Naive thymus-derived CD4-positive, alpha-beta T cell (primary cell): ENCODE data around the gene IRF8. TPM values are rescaled to one million over a fixed set of nuclear protein-coding genes. Genes with fewer than 3 reads are reported as not detected.
A peak's percentile ranks its signal among the peaks of the same experiment; 100 is the strongest.

Experiments
- ATAC-seq: fragments of 150-1000 bp; cut with Tn5 transposase; 2 replicates; pipeline ENCODE4 v1.10.0; 2021; ENCODE audit warnings: mild to moderate bottlenecking, moderate library complexity
- CTCF ChIA-PET: fragments of 350-600 bp; sonication (Branson Sonifier 250); formaldehyde crosslinking; loops from one replicate; lab custom pipeline; 2021; ENCODE audit warnings: antibody characterized with exemption; lab: Charles Lee
- POLR2A ChIA-PET: fragments of 350-600 bp; sonication (Branson Sonifier 250); formaldehyde crosslinking; loops from one replicate; lab custom pipeline; 2021; ENCODE audit warnings: antibody characterized with exemption, inconsistent platforms; lab: Charles Lee
- DNase-seq, 9 donors: peaks; one replicate each; pipeline versions ENCODE4 v3.0.0 to v3.0.0-alpha.2; 2020 to 2022; ENCODE audit warnings: mixed read lengths in 1 of 9
- H3K27ac ChIP-seq: one replicate; pipeline ENCODE4 v1.7.0; 2013; ENCODE audit warnings: mild to moderate bottlenecking, low read depth, low read length, moderate library complexity
- H3K27me3 ChIP-seq, 2 donors: one replicate each; pipeline ENCODE4 v1.7.0; 2013; ENCODE audit warnings: low read length in 2 of 2, mild to moderate bottlenecking in 2 of 2, moderate library complexity in 2 of 2; ENCODE audit not compliant: control insufficient read depth in 2 of 2, insufficient read depth in 2 of 2
- H3K36me3 ChIP-seq, 3 experiments: 1 replicate in 2 of 3; 2 replicates in 1 of 3; pipeline ENCODE4 v1.7.0; 2013; ENCODE audit warnings: low read length in 3 of 3, mild to moderate bottlenecking in 3 of 3, moderate library complexity in 1 of 3; ENCODE audit not compliant: insufficient read depth in 3 of 3, control insufficient read depth in 2 of 3
- H3K4me1 ChIP-seq, 2 donors: one replicate each; pipeline ENCODE4 v1.7.0; 2013; ENCODE audit warnings: low read length in 2 of 2, mild to moderate bottlenecking in 2 of 2, moderate library complexity in 1 of 2; ENCODE audit not compliant: control insufficient read depth in 2 of 2, insufficient read depth in 2 of 2
- H3K4me3 ChIP-seq: 2 replicates; pipeline ENCODE4 v1.7.0; 2013; ENCODE audit warnings: mild to moderate bottlenecking, low read length
- H3K9me3 ChIP-seq, 3 experiments: 1 replicate in 2 of 3; 2 replicates in 1 of 3; pipeline ENCODE4 v1.7.0; 2013; ENCODE audit warnings: low read length in 3 of 3; ENCODE audit not compliant: control insufficient read depth in 2 of 3
- H3K27ac Mint-ChIP-seq, 9 donors: one replicate each; pipeline ENCODE4 v1.8.0; 2020 to 2022; ENCODE audit warnings: mixed read lengths in 9 of 9, mild to moderate bottlenecking in 8 of 9, moderate library complexity in 5 of 9, inconsistent platforms in 2 of 9
- H3K27me3 Mint-ChIP-seq, 5 donors: one replicate each; pipeline ENCODE4 v1.8.0; 2021 to 2022; ENCODE audit warnings: mixed read lengths in 5 of 5, mild to moderate bottlenecking in 1 of 5
- H3K36me3 Mint-ChIP-seq, 5 donors: one replicate each; pipeline ENCODE4 v1.8.0; 2020 to 2022; ENCODE audit warnings: mixed read lengths in 5 of 5, mild to moderate bottlenecking in 3 of 5, inconsistent platforms in 1 of 5
- H3K4me1 Mint-ChIP-seq, 7 donors: one replicate each; pipeline ENCODE4 v1.8.0; 2020 to 2022; ENCODE audit warnings: mixed read lengths in 7 of 7, mild to moderate bottlenecking in 3 of 7, inconsistent platforms in 1 of 7
- H3K4me3 Mint-ChIP-seq, 10 donors: one replicate each; pipeline ENCODE4 v1.8.0; 2020 to 2022; ENCODE audit warnings: mild to moderate bottlenecking in 10 of 10, mixed read lengths in 10 of 10, moderate library complexity in 6 of 10, inconsistent platforms in 2 of 10
- H3K9me3 Mint-ChIP-seq, 11 donors: one replicate each; pipeline ENCODE4 v1.8.0; 2020 to 2022; ENCODE audit warnings: mixed read lengths in 11 of 11, mild to moderate bottlenecking in 4 of 11, inconsistent platforms in 1 of 11, moderate library complexity in 1 of 11
- intact Hi-C, 2 donors: fragments of 100-400 bp; cut with micrococcal nuclease; formaldehyde crosslinking; loops; one replicate each; pipeline ENCODE4 v1.15.1; 2023
- polyA plus RNA-seq, 2 donors: library from polyadenylated mRNA; unstranded; fragments of 300-500 nt; fragmentation: Illumina TruSeq; gene quantifications; one replicate each; pipeline ENCODE4 v1.2.3, GENCODE V29; 2021
- total RNA-seq, 6 experiments: library from RNA in 5 of 6; stranded (reverse) in 5 of 6; gene quantifications; 1 replicate in 5 of 6; 2 replicates in 1 of 6; pipeline ENCODE4 v1.2.3 and lab custom pipeline; 2021 to 2026

IRF8 gene, protein sequence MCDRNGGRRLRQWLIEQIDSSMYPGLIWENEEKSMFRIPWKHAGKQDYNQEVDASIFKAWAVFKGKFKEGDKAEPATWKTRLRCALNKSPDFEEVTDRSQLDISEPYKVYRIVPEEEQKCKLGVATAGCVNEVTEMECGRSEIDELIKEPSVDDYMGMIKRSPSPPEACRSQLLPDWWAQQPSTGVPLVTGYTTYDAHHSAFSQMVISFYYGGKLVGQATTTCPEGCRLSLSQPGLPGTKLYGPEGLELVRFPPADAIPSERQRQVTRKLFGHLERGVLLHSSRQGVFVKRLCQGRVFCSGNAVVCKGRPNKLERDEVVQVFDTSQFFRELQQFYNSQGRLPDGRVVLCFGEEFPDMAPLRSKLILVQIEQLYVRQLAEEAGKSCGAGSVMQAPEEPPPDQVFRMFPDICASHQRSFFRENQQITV
- total RNA-seq (100 to 1,000 TPM in 1 of 5 experiments, 10 to 100 TPM in 2, 1 to 10 TPM in 2; 3.5 to 105 (median 19.9) TPM), polyA plus RNA-seq (1 to 10 TPM; 4.5 to 6.4 TPM), total RNA-seq (lab: John Stamatoyannopoulos, UW) (9.4 reads per million, percentile 34 among the genes with 10 or more reads in this experiment)

DNA sequence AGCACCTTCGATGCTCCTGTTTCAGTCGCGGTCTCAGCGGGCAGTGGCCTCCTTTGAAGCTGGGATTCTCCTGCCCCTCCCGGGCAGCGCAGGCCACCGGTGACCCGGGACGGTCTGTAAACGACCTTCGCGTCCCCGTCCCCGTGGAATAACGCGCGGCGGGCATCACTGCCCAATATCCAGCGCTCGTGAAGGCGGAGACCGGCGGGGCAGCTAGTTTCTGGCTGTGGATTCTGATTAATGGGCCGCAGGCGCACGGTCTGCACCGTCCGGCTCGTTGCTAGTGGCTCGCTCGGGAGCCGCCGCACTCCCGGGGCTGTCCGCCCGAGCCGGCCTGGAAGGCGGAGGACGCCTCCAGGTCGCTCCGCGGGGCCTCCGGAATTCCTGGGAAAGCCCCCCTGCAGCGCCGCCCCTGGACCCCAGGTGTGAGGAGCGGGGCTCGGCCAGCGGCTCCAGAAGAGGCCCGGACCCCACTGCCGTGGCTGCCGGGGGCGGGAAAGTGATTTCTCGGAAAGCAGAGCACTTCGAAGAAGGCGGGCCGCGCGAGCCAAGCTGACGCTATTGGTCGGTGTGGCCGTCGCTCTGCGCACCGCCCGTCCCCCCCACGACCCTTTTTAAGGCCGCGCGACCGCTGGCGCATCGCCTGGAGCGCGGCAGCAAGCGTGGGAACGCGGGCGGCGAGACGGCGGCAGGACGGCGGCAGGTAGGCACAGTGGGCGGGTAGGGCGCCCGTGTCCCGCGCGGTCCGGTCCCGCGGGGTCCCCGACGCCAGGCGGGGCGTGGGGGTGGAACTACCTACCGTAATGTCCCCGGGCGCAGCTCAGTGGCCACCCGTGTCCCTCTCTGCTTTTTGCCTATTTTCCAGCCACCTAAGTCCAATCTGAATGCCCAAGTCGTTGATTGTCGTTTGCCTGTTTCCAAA lies at the start of gene IRF8:
IRF8 (plus strand) TSS at position 642 of the 922 bp plus-strand sequence. CDS start 3,854 bp downstream, outside the sequence.
- intact Hi-C loops, result loop anchor here (1.0 to 5.0 kb wide), 3 partner anchors 38 to 96 kb away; no protein-coding TSS in a partner anchor
- CTCF ChIA-PET, result interaction anchor here (0.9 kb wide), 1 partner anchor 13 kb away, joined by 3 read pairs; no protein-coding TSS in a partner anchor
- Histone ChIP-seq H3K4me3 (peak within 1 kb of the TSS; percentile 51), H3K27me3 (no peaks in the 10 kb centered on the region), H3K4me1 (peaks cover 18 to 23% of the 10 kb centered on the region in 2 donors), H3K36me3 (peaks cover 0 to 4% (median 0%) of the 10 kb centered on the region in 3 experiments), H3K9me3 (no peaks in the 10 kb centered on the region), H3K27ac (peak within 1 kb of the TSS; percentile 60)
- POLR2A ChIA-PET, result interaction anchor here (1.2 kb wide), 1 partner anchor 37 kb away, joined by 3 read pairs; no protein-coding TSS in a partner anchor
- peaks cover 37 to 55% (median 51%) of the 10 kb centered on the region in 7 donors for H3K4me1 Mint-ChIP-seq
- H3K9me3 Mint-ChIP-seq, result no peaks in the 10 kb centered on the region
- ATAC-seq, result peak; percentile 79
- H3K36me3 Mint-ChIP-seq, result peaks cover 0 to 7% (median 0%) of the 10 kb centered on the region in 5 donors
- H3K4me3 Mint-ChIP-seq, result peak within 1 kb of the TSS; percentile 79 to 92 (median 88)
- peak; percentile 55 to 86 (median 65) for DNase-seq
- H3K27me3 Mint-ChIP-seq, result peaks cover 0 to 9% (median 0%) of the 10 kb centered on the region in 5 donors
- H3K27ac Mint-ChIP-seq, result peak within 1 kb of the TSS; percentile 13 to 83 (median 64)

DNA sequence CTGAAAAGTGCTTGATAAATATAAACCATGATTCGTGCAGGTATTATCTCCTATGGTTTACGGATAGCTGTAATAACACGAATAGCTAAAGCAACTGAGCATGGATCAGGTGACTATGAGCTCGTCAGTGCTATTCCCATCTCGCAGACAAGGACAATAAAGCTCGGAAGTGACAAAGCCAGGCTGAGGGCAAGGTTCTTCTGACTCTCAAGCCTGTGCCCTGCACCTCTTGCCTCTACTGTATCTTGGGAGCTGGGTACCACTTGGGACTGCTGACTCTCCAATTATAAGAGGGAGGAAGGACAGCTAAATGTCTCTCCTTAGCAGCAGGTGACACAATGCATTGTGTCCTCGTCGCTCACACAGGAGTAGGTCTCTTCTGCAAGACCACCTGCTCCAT lies 49.6 kb upstream of the IRF8 start:
- no peak for DNase-seq
- no peaks in the 10 kb centered on the region for H3K36me3 Mint-ChIP-seq
- peaks cover 9 to 23% (median 14%) of the 10 kb centered on the region in 5 donors for H3K27me3 Mint-ChIP-seq
- ChIA-PET CTCF (interaction anchor here (1.1 kb wide), 1 partner anchor 28 kb away, joined by 4 read pairs; no protein-coding TSS in a partner anchor), POLR2A (no interaction called here)
- Histone ChIP-seq H3K36me3 (no peaks in the 10 kb centered on the region), H3K27me3 (no peaks in the 10 kb centered on the region), H3K4me3 (no peak overlapping the region), H3K9me3 (no peaks in the 10 kb centered on the region), H3K27ac (no peak overlapping the region), H3K4me1 (no peaks in the 10 kb centered on the region)
- H3K4me3 Mint-ChIP-seq, result no peak overlapping the region
- H3K4me1 Mint-ChIP-seq, result peaks cover 0 to 21% (median 12%) of the 10 kb centered on the region in 7 donors
- ATAC-seq, result no peak
- H3K27ac Mint-ChIP-seq, result no peak overlapping the region
- intact Hi-C loops, result no loop called here
- H3K9me3 Mint-ChIP-seq, result no peaks in the 10 kb centered on the region

GRCh38 chr16:85850344-85850880 lies 48.5 kb upstream of the IRF8 start:
- H3K27ac ChIP-seq, result no peak overlapping the region
- H3K27ac Mint-ChIP-seq, result no peak overlapping the region
- H3K27me3 Mint-ChIP-seq, result peaks cover 5 to 18% (median 8%) of the 10 kb centered on the region in 5 donors
- no peaks in the 10 kb centered on the region for H3K36me3 Mint-ChIP-seq
- no peak overlapping the region for H3K4me3 Mint-ChIP-seq
- no peaks in the 10 kb centered on the region for H3K36me3 ChIP-seq
- H3K4me3 ChIP-seq, result no peak overlapping the region
- no peaks in the 10 kb centered on the region for H3K9me3 Mint-ChIP-seq
- no peaks in the 10 kb centered on the region for H3K9me3 ChIP-seq
- no peaks in the 10 kb centered on the region for H3K27me3 ChIP-seq
- H3K4me1 ChIP-seq, result no peaks in the 10 kb centered on the region
- H3K4me1 Mint-ChIP-seq, result peaks cover 0 to 17% (median 5%) of the 10 kb centered on the region in 7 donors
- intact Hi-C loops, result no loop called here
- ATAC-seq, result no peak
- ChIA-PET CTCF (no interaction called here), POLR2A (no interaction called here)
- no peak for DNase-seq

- no peak overlapping the region for H3K27ac Mint-ChIP-seq
- DNase-seq (no peak), ATAC-seq (peak; percentile 26)
- Histone ChIP-seq H3K27me3 (no peaks in the 10 kb centered on the region), H3K27ac (no peak overlapping the region), H3K9me3 (no peaks in the 10 kb centered on the region), H3K4me3 (no peak overlapping the region), H3K36me3 (no peaks in the 10 kb centered on the region), H3K4me1 (no peaks in the 10 kb centered on the region)
- no peak overlapping the region for H3K4me3 Mint-ChIP-seq
- H3K36me3 Mint-ChIP-seq, result no peaks in the 10 kb centered on the region
- peaks cover 5 to 22% (median 10%) of the 10 kb centered on the region in 5 donors for H3K27me3 Mint-ChIP-seq
- ChIA-PET CTCF (interaction anchor here (0.6 kb wide), 1 partner anchor 103 kb away, joined by 3 read pairs; no protein-coding TSS in a partner anchor), POLR2A (no interaction called here)
- H3K9me3 Mint-ChIP-seq, result peaks cover 0 to 5% (median 0%) of the 10 kb centered on the region in 11 donors
- intact Hi-C loops, result no loop called here
- peaks cover 0 to 17% (median 5%) of the 10 kb centered on the region in 7 donors for H3K4me1 Mint-ChIP-seq
These were observed 47.8 kb upstream of the IRF8 start for GRCh38 chr16:85851034-85851785.

- CTCF ChIA-PET, result interaction anchor here (1.8 kb wide), 1 partner anchor 33 kb away, joined by 5 read pairs; no protein-coding TSS in a partner anchor
- H3K27ac Mint-ChIP-seq, result no peak overlapping the region
- H3K36me3 ChIP-seq, result no peaks in the 10 kb centered on the region
- no peaks in the 10 kb centered on the region for H3K4me1 ChIP-seq
- H3K27me3 Mint-ChIP-seq, result peaks cover 0 to 5% (median 4%) of the 10 kb centered on the region in 5 donors
- no peaks in the 10 kb centered on the region for H3K9me3 ChIP-seq
- POLR2A ChIA-PET, result interaction anchor here (0.5 to 0.9 kb wide), 2 partner anchors 87 to 100 kb away, joined by 3 read pairs; no protein-coding TSS in a partner anchor
- intact Hi-C loops, result no loop called here
- no peak overlapping the region for H3K27ac ChIP-seq
- H3K36me3 Mint-ChIP-seq, result no peaks in the 10 kb centered on the region
- no peaks in the 10 kb centered on the region for H3K27me3 ChIP-seq
- no peak for ATAC-seq
- H3K4me3 Mint-ChIP-seq, result no peak overlapping the region
- DNase-seq, result no peak
- H3K4me3 ChIP-seq, result no peak overlapping the region
- H3K4me1 Mint-ChIP-seq, result peaks cover 0 to 7% (median 0%) of the 10 kb centered on the region in 7 donors
- H3K9me3 Mint-ChIP-seq, result peaks cover 0 to 5% (median 0%) of the 10 kb centered on the region in 11 donors
These were observed 45.1 kb upstream of the IRF8 start for GRCh38 chr16:85853547-85854545.
